GM12878 (cell line): Measurements from ENCODE around the gene FTO. TPM values are rescaled to one million over a fixed set of nuclear protein-coding genes. Genes with fewer than 3 reads are reported as not detected.

Source experiments
- ATAC-seq: fragments of 200-7000 bp; cut with Tn5 transposase; 3 replicates; pipeline ENCODE4 v1.9.1; 2020; ENCODE audit warnings: mild to moderate bottlenecking, moderate library complexity
- BruUV-seq: library from RNA; stranded (reverse); fragments of 400-500 nt; replicated peaks from 2 replicates; lab custom pipeline; 2021; lab: Mats Ljungman, UMichigan
- CTCF ChIA-PET: fragments of 300-600 bp; sonication (Branson Sonifier 250); formaldehyde crosslinking; extraction: SDS; loops from one replicate; lab custom pipeline; 2021; ENCODE audit warnings: inconsistent platforms; lab: Yijun Ruan, JAX
- POLR2A ChIA-PET: fragments of 350-600 bp; formaldehyde crosslinking; extraction: SDS; loops from one replicate; lab custom pipeline; 2021; ENCODE audit warnings: inconsistent platforms; lab: Charles Lee
- RAD21 ChIA-PET: fragments of 300-600 bp; sonication (Branson Sonifier 250); formaldehyde crosslinking; loops from one replicate; lab custom pipeline; 2023; ENCODE audit warnings: antibody characterized with exemption; ENCODE audit not compliant: unreplicated experiment; lab: Charles Lee
- SMC1A ChIA-PET: fragments of 300-600 bp; sonication (Branson Sonifier 250); formaldehyde crosslinking; loops from one replicate; lab custom pipeline; 2023; ENCODE audit not compliant: unreplicated experiment, uncharacterized antibody; lab: Charles Lee
- DNase-seq: peaks from one replicate; pipeline ENCODE4 v3.0.0-alpha.2; 2011; ENCODE audit warnings: low read depth, low spot score
- FAIRE-seq: peaks from 3 replicates; lab custom pipeline; 2011; peaks lifted over from hg19 to GRCh38; lab: Jason Lieb, UNC
- H2AFZ ChIP-seq: 2 replicates; pipeline ENCODE4 v1.6.0; 2011; ENCODE audit warnings: low read depth, low read length, control low read depth; ENCODE audit not compliant: control insufficient read depth
- H3K27ac ChIP-seq: 2 replicates; pipeline ENCODE4 v1.5.1; 2011; ENCODE audit warnings: control low read depth; ENCODE audit not compliant: control insufficient read depth, insufficient read depth
- H3K27me3 ChIP-seq, 2 experiments: replicated peaks in 1 of 2; 2 replicates each; pipeline versions ENCODE4 v1.6.0 to v1.6.1; 2011; ENCODE audit warnings: low read length in 1 of 2; ENCODE audit not compliant: control insufficient read depth in 2 of 2, insufficient read depth in 2 of 2
- H3K36me3 ChIP-seq, 2 experiments: 2 replicates each; pipeline ENCODE4 v1.5.1; 2011; ENCODE audit warnings: low read length in 1 of 2; ENCODE audit not compliant: control insufficient read depth in 2 of 2, insufficient read depth in 2 of 2
- H3K4me1 ChIP-seq: 2 replicates; pipeline ENCODE4 v1.6.1; 2011; ENCODE audit warnings: mild to moderate bottlenecking, low read length, moderate library complexity, mixed read lengths; ENCODE audit not compliant: control insufficient read depth, insufficient read depth
- H3K4me2 ChIP-seq: 2 replicates; pipeline ENCODE4 v1.6.0; 2011; ENCODE audit warnings: control low read depth; ENCODE audit not compliant: control insufficient read depth, insufficient read depth
- H3K4me3 ChIP-seq: fragments of 200-600 bp; sonication (generic); 2 replicates; pipeline ENCODE4 v1.5.1; 2016
- H3K79me2 ChIP-seq: 2 replicates; pipeline ENCODE4 v1.6.0; 2011; ENCODE audit warnings: low read length; ENCODE audit not compliant: control insufficient read depth, insufficient read depth
- H3K9ac ChIP-seq: 2 replicates; pipeline ENCODE4 v1.8.0; 2011; ENCODE audit warnings: low read length, control low read depth, mixed read lengths; ENCODE audit not compliant: control insufficient read depth, insufficient read depth
- H3K9me3 ChIP-seq: replicated peaks from 3 replicates; pipeline ENCODE4 v1.5.1; 2011; ENCODE audit warnings: mild to moderate bottlenecking, low read length; ENCODE audit not compliant: control insufficient read depth, insufficient read depth
- H4K20me1 ChIP-seq: 2 replicates; pipeline ENCODE4 v1.6.0; 2011; ENCODE audit not compliant: control insufficient read depth, insufficient read depth
- ATF2 ChIP-seq: IDR thresholded peaks from 2 replicates; pipeline ENCODE4 v1.6.1; 2012; ENCODE audit warnings: low read length, inconsistent platforms
- EP300 ChIP-seq, 2 experiments: fragments of 150-350 bp in 1 of 2; IDR thresholded peaks; 2 replicates each; pipeline ENCODE4 v1.6.1; 2011 to 2012; ENCODE audit warnings: low read depth in 2 of 2, low read length in 2 of 2, borderline replicate concordance in 1 of 2, improper control_type of control experiment in 1 of 2, inconsistent platforms in 1 of 2; ENCODE audit not compliant: control insufficient read depth in 1 of 2
- HDGF ChIP-seq: fragments of 450-650 bp; IDR thresholded peaks from 2 replicates; pipeline ENCODE4 v1.6.1; 2016; ENCODE audit warnings: antibody characterized with exemption
- IRF5 ChIP-seq: fragments of 450-650 bp; IDR thresholded peaks from 2 replicates; pipeline ENCODE4 v1.6.1; 2017; ENCODE audit warnings: borderline replicate concordance
- MYB ChIP-seq: fragments of 150-350 bp; IDR thresholded peaks from 2 replicates; pipeline ENCODE4 v1.6.1; 2014; ENCODE audit warnings: mild to moderate bottlenecking, low read depth, low read length, borderline replicate concordance
- NFIC ChIP-seq: IDR thresholded peaks from 2 replicates; pipeline ENCODE4 v1.6.1; 2012; ENCODE audit warnings: low read depth, mild to moderate bottlenecking, inconsistent platforms, low read length, moderate library complexity
- PRDM15 ChIP-seq: fragments of 450-650 bp; formaldehyde crosslinking; IDR thresholded peaks from 2 replicates; pipeline ENCODE4 v1.4.0; 2020; ENCODE audit warnings: mild to moderate bottlenecking, moderate library complexity
- SMC3 ChIP-seq: IDR thresholded peaks from 2 replicates; pipeline ENCODE4 v1.6.1; 2011; ENCODE audit warnings: low read length, improper control_type of control experiment, borderline replicate concordance
- SREBF1 ChIP-seq: IDR thresholded peaks from 2 replicates; pipeline ENCODE4 v1.6.1; 2012; ENCODE audit warnings: mild to moderate bottlenecking, low read length
- TCF12 ChIP-seq: IDR thresholded peaks from 2 replicates; pipeline ENCODE4 v1.6.1; 2011; ENCODE audit warnings: low read depth, mild to moderate bottlenecking, low read length
- YY1 ChIP-seq: IDR thresholded peaks from 2 replicates; pipeline ENCODE4 v1.6.1; 2011; ENCODE audit warnings: low read depth, mild to moderate bottlenecking, low read length
- WGBS: methylation state at CpG from one replicate; pipeline ENCODE4 v1.1.6; 2016; ENCODE audit warnings: low lambda C conversion rate; ENCODE audit not compliant: insufficient replicate concordance, insufficient coverage; ENCODE audit errors: missing lambda C conversion rate; 5-methylcytosine and 5-hydroxymethylcytosine counted together
- in situ Hi-C: fragments of 300-500 bp; cut with MboI; formaldehyde crosslinking; loops from 9 replicates; pipeline ENCODE4 v1.14.3; 2018; ENCODE audit warnings: mixed read lengths
- intact Hi-C: fragments of 100-400 bp; cut with micrococcal nuclease; formaldehyde crosslinking; loops from one replicate; pipeline ENCODE4 v1.14.2; 2022; ENCODE audit not compliant: unreplicated experiment
- polyA plus RNA-seq, 11 experiments: library from polyadenylated mRNA; depleted of rRNA in 4 of 11; unstranded in 6 of 11; stranded (reverse) in 5 of 11; fragments of >200 nt; fragmentation: Nextera tagmentation in 4 of 11; fragmentation: Illumina TruSeq in 1 of 11; extraction: Ambion mirVana in 4 of 11; extraction: Trizol in 1 of 11; gene quantifications; 1 replicate in 1 of 11; 2 replicates in 10 of 11; pipeline versions ENCODE4 v1.2.1 to v1.2.3, GENCODE V29; 2011 to 2016; ENCODE audit warnings: inconsistent platforms in 2 of 11, missing spikeins in 2 of 11, low read depth in 1 of 11
- total RNA-seq, 4 experiments: library from RNA; depleted of rRNA in 3 of 4; stranded (reverse); fragments of >200 nt in 3 of 4; fragmentation: Illumina TruSeq in 1 of 4; extraction: Trizol in 1 of 4; gene quantifications; 2 replicates each; pipeline versions ENCODE4 v1.2.1 to v1.2.3, GENCODE V29; 2013 to 2021

The FTO gene
- total and polyA plus RNA-seq, 10 of the 15 experiments (the other 5 are each of a cell fraction or from before 2014, with no cell fraction given), result 20.1 to 55.0 (median 47.0) TPM

- POLR2A ChIA-PET, result no interaction called here
- intact Hi-C loops (no loop called here), in situ Hi-C loops (no loop called here)
- Histone ChIP-seq H3K9me3 (no peaks in the 10 kb centered on the region), H4K20me1 (no peaks in the 10 kb centered on the region), H3K27ac (no peak overlapping the region), H3K4me1 (no peaks in the 10 kb centered on the region), H3K9ac (no peak overlapping the region), H3K4me2 (no peak overlapping the region), H3K27me3 (no peaks in the 10 kb centered on the region), H3K4me3 (no peak overlapping the region), H3K79me2 (no peaks in the 10 kb centered on the region), H3K36me3 (no peaks in the 10 kb centered on the region), H2AFZ (no peak overlapping the region)
- no TSS peak for BruUV-seq
- CTCF ChIA-PET, result no interaction called here
- FAIRE-seq, result no peak
- no peak for TF ChIP-seq MYB
- 94% methylated on average over 4 of the region's 4 CpGs for WGBS
- RAD21 ChIA-PET, result no interaction called here
- ATAC-seq, result no peak
- SMC1A ChIA-PET, result no interaction called here
- DNase-seq, result no peak
Measured at GRCh38 chr16:54075446-54075845, 371.5 kb downstream of the FTO start.

GRCh38 chr16:54076006-54076504 lies 372.1 kb downstream of the FTO start:
- SMC1A ChIA-PET, result interaction anchor here (1.6 kb wide), 1 partner anchor 9 kb away, joined by 4 read pairs; no protein-coding TSS in a partner anchor
- H3K36me3 ChIP-seq, result no peaks in the 10 kb centered on the region
- no peaks in the 10 kb centered on the region for H4K20me1 ChIP-seq
- H3K4me3 ChIP-seq, result no peak overlapping the region
- H3K27me3 ChIP-seq, result no peaks in the 10 kb centered on the region
- intact Hi-C loops, result no loop called here
- H3K79me2 ChIP-seq, result no peaks in the 10 kb centered on the region
- CTCF ChIA-PET, result interaction anchor here (0.6 kb wide), 1 partner anchor 961 kb away, joined by 3 read pairs; no protein-coding TSS in a partner anchor
- H3K4me2 ChIP-seq, result no peak overlapping the region
- no peaks in the 10 kb centered on the region for H3K4me1 ChIP-seq
- in situ Hi-C loops, result no loop called here
- FAIRE-seq (no peak), DNase-seq (no peak), ATAC-seq (no peak)
- RAD21 ChIA-PET, result no interaction called here
- no TSS peak for BruUV-seq
- 95% methylated on average over 3 of the region's 3 CpGs for WGBS
- no peak overlapping the region for H3K27ac ChIP-seq
- POLR2A ChIA-PET, result no interaction called here
- H3K9me3 ChIP-seq, result no peaks in the 10 kb centered on the region
- H3K9ac ChIP-seq, result no peak overlapping the region
- H2AFZ ChIP-seq, result no peak overlapping the region
- TF ChIP-seq IRF5 (no peak), SREBF1 (no peak), YY1 (no peak), SMC3 (no peak), TCF12 (no peak), PRDM15 (no peak), HDGF (no peak), ATF2 (no peak), EP300 (IDR thresholded peaks at IDR 0.05; ENCODE audit: borderline replicate concordance in 1 of 2, control insufficient read depth in 1 of 2, low read depth in 2 of 2, low read length in 2 of 2) (no peak), NFIC (no peak)
